T-helper 17 cell (primary cell): ENCODE data around the gene HID1. TPM values are rescaled to one million over a fixed set of nuclear protein-coding genes. Genes with fewer than 3 reads are reported as not detected.
A peak's percentile ranks its signal among the peaks of the same experiment; 100 is the strongest.

Experiments
- ATAC-seq: fragments of 150-1000 bp; cut with Tn5 transposase; 2 replicates; pipeline ENCODE4 v1.10.0; 2021; ENCODE audit warnings: mild to moderate bottlenecking, moderate library complexity
- DNase-seq, 3 donors: peaks; one replicate each; pipeline versions ENCODE4 v3.0.0 to v3.0.0-alpha.2; 2020 to 2021
- H3K9me3 ChIP-seq: one replicate; pipeline ENCODE4 v1.7.0; 2013; ENCODE audit warnings: low read length, mild to moderate bottlenecking; ENCODE audit not compliant: control insufficient read depth, poor library complexity, severe bottlenecking
- H3K27ac Mint-ChIP-seq: one replicate; pipeline ENCODE4 v1.8.0; 2022; ENCODE audit warnings: mild to moderate bottlenecking, moderate library complexity, mixed read lengths
- H3K27me3 Mint-ChIP-seq: one replicate; pipeline ENCODE4 v1.8.0; 2022; ENCODE audit warnings: mixed read lengths
- H3K36me3 Mint-ChIP-seq: one replicate; pipeline ENCODE4 v1.8.0; 2022; ENCODE audit warnings: low read depth, mixed read lengths
- H3K4me1 Mint-ChIP-seq: one replicate; pipeline ENCODE4 v1.8.0; 2022; ENCODE audit warnings: mild to moderate bottlenecking, mixed read lengths
- H3K4me3 Mint-ChIP-seq: one replicate; pipeline ENCODE4 v1.8.0; 2022; ENCODE audit warnings: mild to moderate bottlenecking, moderate library complexity, mixed read lengths
- total RNA-seq, 4 donors: library from RNA in 2 of 4; stranded (reverse) in 2 of 4; gene quantifications; one replicate each; pipeline ENCODE4 v1.2.3 and lab custom pipeline; 2022 to 2026

The HID1 gene
- total RNA-seq, 2 donors from 2014 or later, result 10.6 to 14.9 TPM

- H3K4me1 Mint-ChIP-seq, result peaks cover 6% of the 10 kb centered on the region
- H3K27ac Mint-ChIP-seq, result peak overlapping the region; percentile 24
- DNase-seq (peak; percentile 60 to 81 (median 65)), ATAC-seq (peak; percentile 69)
- H3K27me3 Mint-ChIP-seq, result no peaks in the 10 kb centered on the region
- H3K4me3 Mint-ChIP-seq, result no peak overlapping the region
- peaks cover 2% of the 10 kb centered on the region for H3K36me3 Mint-ChIP-seq
- H3K9me3 ChIP-seq, result no peaks in the 10 kb centered on the region
Observed at GRCh38 chr17:74957935-74958740, 14.4 kb downstream of the HID1 start.

GRCh38 chr17:74956093-74956492 is 16.5 kb downstream of the HID1 start:
- no peak for DNase-seq
- H3K4me3 Mint-ChIP-seq, result no peak overlapping the region
- peaks cover 3% of the 10 kb centered on the region for H3K4me1 Mint-ChIP-seq

DNA sequence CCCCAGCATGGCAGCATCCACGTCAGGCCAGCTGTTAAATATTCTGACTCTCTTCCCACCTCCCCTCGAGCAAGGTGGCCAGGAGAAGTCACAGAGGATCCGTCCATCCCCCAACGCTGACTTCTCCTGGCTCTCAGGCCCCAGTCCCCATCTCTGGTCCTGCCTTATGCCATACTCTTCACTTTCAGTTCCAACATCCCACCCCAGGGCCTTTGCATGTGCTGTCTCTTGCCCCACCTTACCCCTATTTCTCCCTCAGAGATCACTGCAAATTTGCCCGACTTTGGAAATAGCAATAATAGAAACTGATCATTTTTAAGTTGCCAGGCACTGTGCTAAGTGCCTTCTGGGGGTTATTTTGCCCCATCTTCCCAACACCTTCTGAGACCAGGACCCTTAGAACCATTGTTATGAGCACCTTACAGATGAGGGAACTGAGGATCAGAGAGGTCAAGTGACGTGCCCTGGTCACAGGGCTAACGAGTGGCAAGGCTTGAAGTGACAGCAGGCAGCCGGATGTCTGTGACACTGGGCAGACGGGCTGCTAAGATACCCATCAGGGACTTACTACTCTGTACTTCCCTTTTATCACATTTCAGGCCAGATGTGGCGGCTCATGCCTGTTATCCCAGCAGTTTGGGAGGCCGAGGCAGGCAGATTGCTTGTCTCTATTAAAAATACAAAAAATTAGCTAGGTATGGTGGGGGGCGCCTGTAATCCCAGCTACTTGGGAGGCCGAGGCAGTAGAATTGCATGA is 17.7 kb downstream of the HID1 start:
- ATAC-seq, result no peak
- no peak for DNase-seq
- no peak overlapping the region for H3K27ac Mint-ChIP-seq
- peaks cover 4% of the 10 kb centered on the region for H3K27me3 Mint-ChIP-seq
- H3K36me3 Mint-ChIP-seq, result peaks cover 2% of the 10 kb centered on the region
- H3K4me1 Mint-ChIP-seq, result no peaks in the 10 kb centered on the region
- no peaks in the 10 kb centered on the region for H3K9me3 ChIP-seq
- H3K4me3 Mint-ChIP-seq, result no peak overlapping the region

More at GRCh38 chr17:74956093-74956492, 16.5 kb downstream of the HID1 start:
- no peak for ATAC-seq
- Mint-ChIP-seq H3K36me3 (peaks cover 2% of the 10 kb centered on the region), H3K27me3 (no peaks in the 10 kb centered on the region), H3K27ac (no peak overlapping the region)
- no peaks in the 10 kb centered on the region for H3K9me3 ChIP-seq

DNA sequence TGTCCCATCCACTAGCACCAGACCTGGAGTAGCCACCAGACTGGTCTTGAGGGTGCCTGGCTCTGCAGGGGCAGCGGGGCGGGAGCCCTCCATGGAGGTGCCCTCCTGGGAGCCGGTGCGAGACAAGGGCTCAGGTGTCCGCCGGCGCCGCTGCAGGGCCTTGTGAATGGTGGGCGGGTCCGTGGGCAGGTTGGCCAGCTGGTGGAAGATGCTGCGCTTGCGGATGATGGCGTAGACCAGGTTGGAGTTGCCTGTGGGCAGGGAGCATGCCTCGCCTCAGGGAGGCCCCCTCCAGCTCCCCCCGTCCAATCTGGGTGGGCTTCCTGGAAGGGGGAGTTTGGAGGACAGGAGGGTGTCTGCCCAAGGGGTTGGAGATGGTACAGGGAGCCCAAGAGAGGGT is 18.4 kb downstream of the HID1 start:
- peaks cover 5% of the 10 kb centered on the region for H3K27me3 Mint-ChIP-seq
- ATAC-seq, result no peak
- H3K4me3 Mint-ChIP-seq, result no peak overlapping the region
- H3K27ac Mint-ChIP-seq, result no peak overlapping the region
- H3K36me3 Mint-ChIP-seq, result peaks cover 2% of the 10 kb centered on the region
- no peak for DNase-seq
- H3K4me1 Mint-ChIP-seq, result no peaks in the 10 kb centered on the region
- no peaks in the 10 kb centered on the region for H3K9me3 ChIP-seq

DNA sequence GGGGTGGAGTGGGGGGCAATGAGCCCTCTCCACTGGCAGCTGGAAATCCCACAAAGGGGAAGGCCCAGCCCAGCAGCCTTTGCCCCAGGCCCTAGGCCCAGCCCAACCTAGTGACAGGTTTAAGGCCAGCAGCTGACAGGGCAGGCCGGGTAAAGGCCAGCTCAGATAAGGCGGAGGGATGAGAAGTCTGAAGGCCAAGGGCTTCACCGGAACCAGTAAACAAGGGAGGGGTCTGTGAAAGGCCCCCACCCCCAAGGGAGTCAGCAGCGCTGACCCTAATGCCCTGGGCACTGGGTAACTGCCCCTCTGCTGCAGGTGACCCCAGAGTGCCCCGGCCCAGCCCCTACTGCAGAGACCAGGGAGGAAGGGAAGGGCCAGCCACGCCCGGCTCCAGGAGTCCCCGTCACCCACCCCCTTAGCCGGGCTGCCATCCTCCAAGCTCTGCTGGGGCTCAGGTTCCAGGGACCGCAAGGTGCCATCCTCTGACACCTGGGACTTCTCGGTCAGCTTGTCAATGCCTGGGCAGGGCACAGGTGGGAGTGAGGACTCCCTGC is 19.3 kb downstream of the HID1 start:
- Mint-ChIP-seq H3K27ac (no peak overlapping the region), H3K27me3 (peaks cover 5% of the 10 kb centered on the region), H3K4me3 (no peak overlapping the region), H3K36me3 (peaks cover 2% of the 10 kb centered on the region), H3K4me1 (no peaks in the 10 kb centered on the region)
- no peak for DNase-seq
- no peak for ATAC-seq
- no peaks in the 10 kb centered on the region for H3K9me3 ChIP-seq

GRCh38 chr17:74952431-74953133 is 20.0 kb downstream of the HID1 start:
- no peak overlapping the region for H3K4me3 Mint-ChIP-seq
- H3K27ac Mint-ChIP-seq, result no peak overlapping the region
- no peaks in the 10 kb centered on the region for H3K9me3 ChIP-seq
- H3K36me3 Mint-ChIP-seq, result peaks cover 2% of the 10 kb centered on the region
- peaks cover 7% of the 10 kb centered on the region for H3K27me3 Mint-ChIP-seq
- H3K4me1 Mint-ChIP-seq, result no peaks in the 10 kb centered on the region
- ATAC-seq (no peak), DNase-seq (no peak)

DNA sequence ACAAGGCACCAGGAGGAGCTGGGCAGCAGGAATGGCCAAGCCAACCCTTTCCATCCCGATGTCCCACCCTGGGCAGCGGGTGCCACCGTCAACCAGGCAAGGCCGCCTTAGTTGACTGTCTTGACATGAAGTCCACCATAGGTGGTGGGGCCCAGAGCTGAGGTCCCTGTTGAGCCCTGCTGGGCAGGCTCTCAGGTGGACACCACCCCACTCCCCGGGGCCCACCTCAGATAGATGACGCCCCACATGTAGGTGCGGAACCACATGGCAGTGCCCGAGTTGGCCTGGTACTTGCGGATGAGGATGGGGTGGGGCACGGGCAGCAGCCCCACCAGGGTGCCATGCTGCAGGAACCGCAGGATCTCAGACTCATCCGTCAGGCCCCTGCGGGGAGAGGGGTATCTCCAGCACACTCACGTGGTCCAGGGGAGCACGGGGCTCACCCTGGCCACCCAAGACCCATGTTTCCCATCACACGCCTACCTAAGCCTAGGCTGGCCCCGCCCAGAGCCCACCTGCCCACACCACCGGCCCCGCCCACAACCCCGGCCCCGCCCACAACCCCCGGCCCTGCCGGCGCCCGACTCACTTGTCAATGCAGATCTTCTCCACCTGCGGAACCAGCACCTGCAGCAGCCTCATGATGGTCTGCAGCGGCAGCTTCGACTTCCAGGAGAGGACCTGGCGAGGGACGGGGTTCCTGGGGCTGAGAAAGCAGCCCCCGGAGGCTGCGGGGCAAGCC is 20.7 kb downstream of the HID1 start:
- no peaks in the 10 kb centered on the region for H3K9me3 ChIP-seq
- Mint-ChIP-seq H3K27ac (no peak overlapping the region), H3K36me3 (peaks cover 2% of the 10 kb centered on the region), H3K4me3 (no peak overlapping the region), H3K27me3 (peaks cover 15% of the 10 kb centered on the region), H3K4me1 (no peaks in the 10 kb centered on the region)
- DNase-seq (no peak), ATAC-seq (no peak)

GRCh38 chr17:74951065-74951464 is 21.5 kb downstream of the HID1 start:
- no peaks in the 10 kb centered on the region for H3K9me3 ChIP-seq
- ATAC-seq (no peak), DNase-seq (no peak)
- Mint-ChIP-seq H3K27me3 (peaks cover 15% of the 10 kb centered on the region), H3K4me1 (no peaks in the 10 kb centered on the region), H3K36me3 (peaks cover 2% of the 10 kb centered on the region), H3K4me3 (no peak overlapping the region), H3K27ac (no peak overlapping the region)

- Mint-ChIP-seq H3K4me1 (no peaks in the 10 kb centered on the region), H3K4me3 (no peak overlapping the region), H3K27ac (no peak overlapping the region), H3K36me3 (peaks cover 2% of the 10 kb centered on the region), H3K27me3 (peaks cover 15% of the 10 kb centered on the region)
- ATAC-seq, result no peak
- DNase-seq, result no peak
- H3K9me3 ChIP-seq, result no peaks in the 10 kb centered on the region
Observed at GRCh38 chr17:74950207-74950606, 22.4 kb downstream of the HID1 start.

- Mint-ChIP-seq H3K4me3 (no peak overlapping the region), H3K27me3 (peaks cover 15% of the 10 kb centered on the region), H3K36me3 (peaks cover 2% of the 10 kb centered on the region), H3K27ac (no peak overlapping the region), H3K4me1 (no peaks in the 10 kb centered on the region)
- ATAC-seq (no peak), DNase-seq (no peak)
- no peaks in the 10 kb centered on the region for H3K9me3 ChIP-seq
Observed at GRCh38 chr17:74949455-74950115, 23.0 kb downstream of the HID1 start.

GRCh38 chr17:74947041-74947754 is 25.4 kb downstream of the HID1 start:
- no peaks in the 10 kb centered on the region for H3K9me3 ChIP-seq
- H3K36me3 Mint-ChIP-seq, result no peaks in the 10 kb centered on the region
- no peaks in the 10 kb centered on the region for H3K4me1 Mint-ChIP-seq
- no peak overlapping the region for H3K27ac Mint-ChIP-seq
- H3K27me3 Mint-ChIP-seq, result peaks cover 32% of the 10 kb centered on the region
- DNase-seq (no peak), ATAC-seq (no peak)
- no peak overlapping the region for H3K4me3 Mint-ChIP-seq

DNA sequence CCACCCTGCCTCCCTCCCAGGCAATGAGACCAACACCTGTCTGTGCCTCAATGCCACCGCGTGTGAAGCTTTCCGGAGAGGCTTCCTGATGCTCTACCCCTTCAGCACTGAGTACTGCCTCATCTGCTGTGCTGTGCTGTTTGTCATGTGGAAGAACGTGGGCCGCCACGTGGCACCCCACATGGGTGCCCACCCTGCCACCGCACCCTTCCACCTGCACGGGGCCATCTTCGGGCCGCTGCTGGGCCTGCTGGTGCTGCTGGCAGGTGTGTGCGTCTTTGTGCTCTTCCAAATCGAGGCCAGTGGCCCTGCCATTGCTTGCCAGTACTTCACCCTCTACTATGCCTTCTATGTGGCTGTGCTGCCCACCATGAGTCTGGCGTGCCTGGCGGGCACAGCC is 25.9 kb downstream of the HID1 start:
- no peaks in the 10 kb centered on the region for H3K9me3 ChIP-seq
- no peak overlapping the region for H3K27ac Mint-ChIP-seq
- no peaks in the 10 kb centered on the region for H3K4me1 Mint-ChIP-seq
- no peaks in the 10 kb centered on the region for H3K36me3 Mint-ChIP-seq
- no peak for ATAC-seq
- no peak for DNase-seq
- peaks cover 37% of the 10 kb centered on the region for H3K27me3 Mint-ChIP-seq
- no peak overlapping the region for H3K4me3 Mint-ChIP-seq
